ENCODE data around the gene NPHP3.

NPHP3 gene

GRCh38 chr3:132659000-132659364 lies 63.2 kb downstream of the NPHP3 start:
- TF ChIP-seq FOXP2 (optimal IDR thresholded peaks at IDR 0.05; ENCODE audit: borderline replicate concordance, extremely low read depth, extremely low read length, insufficient read depth) (no peak), REST (IDR thresholded peaks at IDR 0.05; ENCODE audit: insufficient read depth in 1 of 2, low read depth in 2 of 2, low read length in 2 of 2) (no peak), POLR2AphosphoS5 (IDR thresholded peaks at IDR 0.05; ENCODE audit: low read depth, low read length) (no peak), TAF1 (IDR thresholded peaks at IDR 0.05; ENCODE audit: borderline replicate concordance, insufficient read depth, low read length) (no peak), SIN3A (IDR thresholded peaks at IDR 0.05; ENCODE audit: borderline replicate concordance, insufficient read depth, low read length) (no peak)

DNA sequence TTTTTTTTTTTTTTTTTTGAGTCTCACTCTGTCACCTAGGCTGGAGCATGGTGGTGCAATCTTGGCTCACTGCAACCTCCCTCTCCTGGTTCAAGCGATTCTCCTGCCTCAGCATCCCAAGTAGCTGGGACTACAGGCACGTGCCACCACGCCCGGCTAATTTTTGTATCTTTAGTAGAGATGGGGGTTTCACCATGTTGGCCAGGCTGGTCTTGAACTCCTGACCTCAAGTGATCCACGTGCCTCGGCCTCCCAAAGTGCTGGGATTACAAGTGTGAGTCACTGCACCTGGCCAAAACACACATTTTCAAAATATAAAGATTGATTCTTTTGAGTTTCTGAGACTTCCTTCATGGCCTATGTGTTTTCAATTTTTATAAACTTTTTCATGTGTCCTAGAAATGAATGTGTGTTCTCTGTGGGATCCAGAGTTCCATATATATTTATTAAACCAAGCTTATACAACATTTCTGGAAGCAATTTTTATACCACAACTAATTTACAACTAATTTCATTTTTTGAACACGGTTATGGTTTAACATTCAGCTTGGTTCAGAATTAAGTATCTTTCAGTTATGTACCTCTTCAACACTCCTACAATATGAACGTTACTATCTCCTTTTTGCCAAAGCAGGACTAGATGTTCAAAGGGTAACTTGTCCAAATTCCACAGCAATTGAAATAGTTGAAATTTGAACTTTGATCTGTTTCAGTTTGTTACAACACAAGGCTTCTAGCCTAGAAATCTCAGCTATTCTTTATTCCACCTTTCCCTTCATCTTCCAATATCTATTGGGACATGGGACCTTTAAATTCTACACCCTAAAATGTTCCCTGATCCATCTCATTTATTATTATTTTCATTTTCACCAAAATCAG lies 64.1 kb downstream of the NPHP3 start:
- TF ChIP-seq FOXP2 (optimal IDR thresholded peaks at IDR 0.05; ENCODE audit: borderline replicate concordance, extremely low read depth, extremely low read length, insufficient read depth) (no peak), SIN3A (IDR thresholded peaks at IDR 0.05; ENCODE audit: borderline replicate concordance, insufficient read depth, low read length) (no peak), TAF1 (IDR thresholded peaks at IDR 0.05; ENCODE audit: borderline replicate concordance, insufficient read depth, low read length) (no peak), REST (IDR thresholded peaks at IDR 0.05; ENCODE audit: insufficient read depth in 1 of 2, low read depth in 2 of 2, low read length in 2 of 2) (no peak)

GRCh38 chr3:132655471-132655870 lies 66.7 kb downstream of the NPHP3 start:
- no peak for TF ChIP-seq FOXP2 (optimal IDR thresholded peaks at IDR 0.05; ENCODE audit: borderline replicate concordance, extremely low read depth, extremely low read length, insufficient read depth)
- TF ChIP-seq SIN3A (IDR thresholded peaks at IDR 0.05; ENCODE audit: borderline replicate concordance, insufficient read depth, low read length) = no peak
- no peak for TF ChIP-seq POLR2AphosphoS5 (IDR thresholded peaks at IDR 0.05; ENCODE audit: low read depth, low read length)
- no peak for TF ChIP-seq REST (IDR thresholded peaks at IDR 0.05; ENCODE audit: insufficient read depth in 1 of 2, low read depth in 2 of 2, low read length in 2 of 2)
- TF ChIP-seq TAF1 (IDR thresholded peaks at IDR 0.05; ENCODE audit: borderline replicate concordance, insufficient read depth, low read length) = no peak

- TF ChIP-seq FOXP2 (optimal IDR thresholded peaks at IDR 0.05; ENCODE audit: borderline replicate concordance, extremely low read depth, extremely low read length, insufficient read depth) (no peak), SIN3A (IDR thresholded peaks at IDR 0.05; ENCODE audit: borderline replicate concordance, insufficient read depth, low read length) (no peak), TAF1 (IDR thresholded peaks at IDR 0.05; ENCODE audit: borderline replicate concordance, insufficient read depth, low read length) (no peak), REST (IDR thresholded peaks at IDR 0.05; ENCODE audit: insufficient read depth in 1 of 2, low read depth in 2 of 2, low read length in 2 of 2) (no peak), POLR2AphosphoS5 (IDR thresholded peaks at IDR 0.05; ENCODE audit: low read depth, low read length) (no peak)
Measured at GRCh38 chr3:132654721-132655120, 67.5 kb downstream of the NPHP3 start.

Measured in PFSK-1 (cell line).